Panc1 (cell line): Measurements from ENCODE around the gene HAUS6. TPM values are rescaled to one million over a fixed set of nuclear protein-coding genes. Genes with fewer than 3 reads are reported as not detected.

Source experiments
- ATAC-seq: fragments of 200-7000 bp; cut with Tn5 transposase; 2 replicates; pipeline ENCODE4 v1.9.1; 2020; ENCODE audit warnings: mild to moderate bottlenecking, moderate library complexity
- BruUV-seq: library from RNA; stranded (reverse); fragments of 400-500 nt; replicated peaks from 2 replicates; lab custom pipeline; 2021; lab: Mats Ljungman, UMichigan
- CTCF ChIA-PET: fragments of 300-600 bp; sonication (Branson Sonifier 250); formaldehyde crosslinking; loops from one replicate; lab custom pipeline; 2022; ENCODE audit warnings: antibody characterized with exemption; lab: Charles Lee
- POLR2A ChIA-PET: fragments of 300-600 bp; sonication (Branson Sonifier 250); formaldehyde crosslinking; loops from one replicate; lab custom pipeline; 2022; ENCODE audit warnings: antibody characterized with exemption; lab: Charles Lee
- DNase-seq: peaks from one replicate; pipeline ENCODE4 v3.0.0-alpha.2; 2010; ENCODE audit warnings: low read depth, low spot score
- H3K27ac ChIP-seq: 2 replicates; pipeline ENCODE4 v1.5.1; 2011; ENCODE audit warnings: mild to moderate bottlenecking, low read length, inconsistent platforms
- H3K27me3 ChIP-seq: fragments of 200-500 bp; sonication (Bioruptor generic); 2 replicates; pipeline ENCODE4 v1.6.0; 2014; ENCODE audit warnings: low read length, inconsistent platforms; ENCODE audit not compliant: control insufficient read depth, insufficient read depth
- H3K36me3 ChIP-seq: fragments of 200-500 bp; sonication (Bioruptor generic); 2 replicates; pipeline ENCODE4 v1.5.1; 2014; ENCODE audit warnings: inconsistent platforms, mild to moderate bottlenecking, low read length, moderate library complexity; ENCODE audit not compliant: control insufficient read depth, insufficient read depth
- H3K4me1 ChIP-seq: 2 replicates; pipeline ENCODE4 v1.5.1; 2011; ENCODE audit warnings: inconsistent platforms, mild to moderate bottlenecking, low read length, moderate library complexity; ENCODE audit not compliant: control insufficient read depth, insufficient read depth
- H3K4me3 ChIP-seq, 2 experiments: 2 replicates each; pipeline ENCODE4 v1.5.1; 2011 to 2012; ENCODE audit warnings: low read depth in 2 of 2, low read length in 2 of 2, mild to moderate bottlenecking in 2 of 2, inconsistent platforms in 1 of 2, moderate library complexity in 1 of 2
- H3K9me3 ChIP-seq: fragments of 200-500 bp; sonication (Bioruptor generic); 2 replicates; pipeline ENCODE4 v1.5.1; 2014; ENCODE audit warnings: low read depth, mild to moderate bottlenecking, inconsistent platforms, low read length, moderate library complexity; ENCODE audit not compliant: control insufficient read depth, insufficient read depth
- POLR2AphosphoS5 ChIP-seq: IDR thresholded peaks from 2 replicates; pipeline ENCODE4 v1.6.1; 2012; ENCODE audit warnings: mild to moderate bottlenecking, low read depth, low read length, moderate library complexity
- SIN3A ChIP-seq: IDR thresholded peaks from 2 replicates; pipeline ENCODE4 v1.6.1; 2012; ENCODE audit warnings: low read depth, mild to moderate bottlenecking, low read length, moderate library complexity, borderline replicate concordance; ENCODE audit not compliant: insufficient read depth
- TCF7L2 ChIP-seq: IDR thresholded peaks from 2 replicates; pipeline ENCODE4 v1.6.1; 2011; ENCODE audit warnings: mild to moderate bottlenecking, low read depth, low read length, inconsistent platforms
- in situ Hi-C: cut with HindIII; loops from 2 replicates; pipeline ENCODE4 v1.10.0; 2016; ENCODE audit warnings: low sequenced_read_pairs, low pct_unique_long_range_greater_than_20kb
- intact Hi-C: fragments of 100-400 bp; cut with micrococcal nuclease; formaldehyde crosslinking; loops from one replicate; pipeline ENCODE4 v1.10.0; 2022; ENCODE audit not compliant: unreplicated experiment
- total RNA-seq: library from RNA; stranded (reverse); gene quantifications from one replicate; pipeline ENCODE4 v1.2.1, GENCODE V29; 2021; ENCODE audit not compliant: unreplicated experiment
- TF ChIP-seq, protein P1 (sequence below), 2 experiments: IDR thresholded peaks; 2 replicates each; pipeline ENCODE4 v1.6.1; 2011 to 2012; ENCODE audit warnings: low read depth in 2 of 2, control low read depth in 1 of 2, low read length in 1 of 2, mild to moderate bottlenecking in 1 of 2, moderate library complexity in 1 of 2; ENCODE audit not compliant: insufficient read depth in 1 of 2
- TF ChIP-seq, protein P2 (sequence below): fragments of 450-650 bp; IDR thresholded peaks from 2 replicates; pipeline ENCODE4 v1.5.1; 2017; ENCODE audit warnings: mild to moderate bottlenecking

Gene HAUS6
- total RNA-seq, 1 experiment from 2014 or later: 9.3 TPM

DNA sequence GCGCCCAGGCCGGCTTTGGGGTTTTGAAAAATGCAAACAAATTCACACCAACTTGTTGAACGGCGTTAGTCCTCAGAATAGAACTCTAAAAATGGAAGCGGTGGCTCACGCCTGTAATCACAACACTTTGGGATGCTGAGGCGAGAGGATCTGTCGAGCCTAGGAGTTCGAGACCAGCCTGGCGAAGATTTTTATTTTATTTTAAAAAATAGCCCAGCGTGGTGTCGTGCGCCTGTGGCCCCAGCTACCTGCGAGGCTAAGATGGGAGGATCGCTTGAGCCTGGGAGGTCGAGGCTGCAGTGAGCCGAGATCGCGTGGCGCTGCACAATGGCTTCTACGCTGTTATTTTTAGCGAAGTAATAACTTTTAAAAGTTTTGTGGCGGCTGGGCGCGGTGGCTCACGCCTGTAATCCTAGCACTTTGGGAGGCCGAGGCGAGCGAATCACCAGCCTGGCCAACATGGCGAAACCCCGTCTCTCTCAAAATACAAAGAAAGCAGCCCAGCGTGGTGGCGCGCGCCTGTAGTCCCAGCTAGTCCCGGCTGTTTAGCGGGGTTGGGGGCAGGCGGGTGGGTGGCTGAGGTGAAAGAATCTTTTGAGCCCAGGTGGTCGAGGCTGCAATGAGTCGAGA lies 25.3 kb upstream of the HAUS6 start:
- H3K36me3 ChIP-seq: no peaks in the 10 kb centered on the region; the same call in 1 of the 2 replicates
- CTCF ChIA-PET: no interaction called here
- no peaks in the 10 kb centered on the region for H3K9me3 ChIP-seq
- in situ Hi-C loops (no loop called here), intact Hi-C loops (no loop called here)
- no peak for DNase-seq
- TF ChIP-seq POLR2AphosphoS5: no peak
- no peak for TF ChIP-seq SIN3A
- TF ChIP-seq, protein P1, sequence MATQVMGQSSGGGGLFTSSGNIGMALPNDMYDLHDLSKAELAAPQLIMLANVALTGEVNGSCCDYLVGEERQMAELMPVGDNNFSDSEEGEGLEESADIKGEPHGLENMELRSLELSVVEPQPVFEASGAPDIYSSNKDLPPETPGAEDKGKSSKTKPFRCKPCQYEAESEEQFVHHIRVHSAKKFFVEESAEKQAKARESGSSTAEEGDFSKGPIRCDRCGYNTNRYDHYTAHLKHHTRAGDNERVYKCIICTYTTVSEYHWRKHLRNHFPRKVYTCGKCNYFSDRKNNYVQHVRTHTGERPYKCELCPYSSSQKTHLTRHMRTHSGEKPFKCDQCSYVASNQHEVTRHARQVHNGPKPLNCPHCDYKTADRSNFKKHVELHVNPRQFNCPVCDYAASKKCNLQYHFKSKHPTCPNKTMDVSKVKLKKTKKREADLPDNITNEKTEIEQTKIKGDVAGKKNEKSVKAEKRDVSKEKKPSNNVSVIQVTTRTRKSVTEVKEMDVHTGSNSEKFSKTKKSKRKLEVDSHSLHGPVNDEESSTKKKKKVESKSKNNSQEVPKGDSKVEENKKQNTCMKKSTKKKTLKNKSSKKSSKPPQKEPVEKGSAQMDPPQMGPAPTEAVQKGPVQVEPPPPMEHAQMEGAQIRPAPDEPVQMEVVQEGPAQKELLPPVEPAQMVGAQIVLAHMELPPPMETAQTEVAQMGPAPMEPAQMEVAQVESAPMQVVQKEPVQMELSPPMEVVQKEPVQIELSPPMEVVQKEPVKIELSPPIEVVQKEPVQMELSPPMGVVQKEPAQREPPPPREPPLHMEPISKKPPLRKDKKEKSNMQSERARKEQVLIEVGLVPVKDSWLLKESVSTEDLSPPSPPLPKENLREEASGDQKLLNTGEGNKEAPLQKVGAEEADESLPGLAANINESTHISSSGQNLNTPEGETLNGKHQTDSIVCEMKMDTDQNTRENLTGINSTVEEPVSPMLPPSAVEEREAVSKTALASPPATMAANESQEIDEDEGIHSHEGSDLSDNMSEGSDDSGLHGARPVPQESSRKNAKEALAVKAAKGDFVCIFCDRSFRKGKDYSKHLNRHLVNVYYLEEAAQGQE (IDR thresholded peaks at IDR 0.05; ENCODE audit: insufficient read depth in 1 of 2, low read depth in 2 of 2, low read length in 1 of 2): no peak
- TF ChIP-seq, protein P2, sequence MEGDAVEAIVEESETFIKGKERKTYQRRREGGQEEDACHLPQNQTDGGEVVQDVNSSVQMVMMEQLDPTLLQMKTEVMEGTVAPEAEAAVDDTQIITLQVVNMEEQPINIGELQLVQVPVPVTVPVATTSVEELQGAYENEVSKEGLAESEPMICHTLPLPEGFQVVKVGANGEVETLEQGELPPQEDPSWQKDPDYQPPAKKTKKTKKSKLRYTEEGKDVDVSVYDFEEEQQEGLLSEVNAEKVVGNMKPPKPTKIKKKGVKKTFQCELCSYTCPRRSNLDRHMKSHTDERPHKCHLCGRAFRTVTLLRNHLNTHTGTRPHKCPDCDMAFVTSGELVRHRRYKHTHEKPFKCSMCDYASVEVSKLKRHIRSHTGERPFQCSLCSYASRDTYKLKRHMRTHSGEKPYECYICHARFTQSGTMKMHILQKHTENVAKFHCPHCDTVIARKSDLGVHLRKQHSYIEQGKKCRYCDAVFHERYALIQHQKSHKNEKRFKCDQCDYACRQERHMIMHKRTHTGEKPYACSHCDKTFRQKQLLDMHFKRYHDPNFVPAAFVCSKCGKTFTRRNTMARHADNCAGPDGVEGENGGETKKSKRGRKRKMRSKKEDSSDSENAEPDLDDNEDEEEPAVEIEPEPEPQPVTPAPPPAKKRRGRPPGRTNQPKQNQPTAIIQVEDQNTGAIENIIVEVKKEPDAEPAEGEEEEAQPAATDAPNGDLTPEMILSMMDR: no peak
- no peak for TF ChIP-seq TCF7L2
- no peaks in the 10 kb centered on the region for H3K4me1 ChIP-seq
- POLR2A ChIA-PET: no interaction called here
- ATAC-seq: 0 out of 2 replicates have a peak, but pooled peaks have one; percentile 17
- H3K27me3 ChIP-seq: no peaks in the 10 kb centered on the region
- H3K27ac ChIP-seq: peak overlapping the region; percentile 51; the same call in 1 of the 2 replicates
- BruUV-seq: no TSS peak
- peak overlapping the region; percentile 53 to 55 for H3K4me3 ChIP-seq

DNA sequence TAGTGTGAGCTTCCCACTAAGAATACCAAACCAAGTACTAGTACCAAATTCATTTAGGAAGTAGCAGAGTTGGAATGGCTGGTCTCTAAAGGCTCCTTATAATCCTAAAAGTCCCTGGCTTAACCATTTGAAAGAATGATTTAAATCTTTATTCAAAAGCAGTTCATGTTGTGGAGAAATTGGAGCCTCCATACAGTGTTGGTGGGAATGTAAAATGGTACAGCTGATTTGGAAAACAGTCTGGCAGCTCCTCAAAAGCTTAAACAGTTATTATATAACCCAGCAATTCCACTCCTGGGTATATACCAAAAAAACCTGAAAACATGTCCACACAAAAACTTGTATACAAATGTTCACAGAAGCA lies 21.7 kb upstream of the HAUS6 start:
- Histone ChIP-seq H3K4me3 (no peak overlapping the region), H3K27me3 (no peaks in the 10 kb centered on the region), H3K27ac (no peak overlapping the region), H3K4me1 (no peaks in the 10 kb centered on the region), H3K9me3 (no peaks in the 10 kb centered on the region), H3K36me3 (no peaks in the 10 kb centered on the region; the same call in 1 of the 2 replicates)
- ChIA-PET POLR2A (no interaction called here), CTCF (no interaction called here)
- no peak for TF ChIP-seq SIN3A
- TF ChIP-seq, protein P2: no peak
- TF ChIP-seq, protein P1 (IDR thresholded peaks at IDR 0.05; ENCODE audit: insufficient read depth in 1 of 2, low read depth in 2 of 2, low read length in 1 of 2): no peak
- TF ChIP-seq POLR2AphosphoS5: no peak
- TF ChIP-seq TCF7L2: no peak
- DNase-seq (no peak), ATAC-seq (no peak)
- in situ Hi-C loops (no loop called here), intact Hi-C loops (no loop called here)
- no TSS peak for BruUV-seq
